C4-2B (cell line): Measurements from ENCODE around the gene NFAT5.

ENCODE experiments used
- CTCF ChIP-seq: fragments of 450-650 bp; conservative IDR thresholded peaks from 2 replicates; pipeline ENCODE4 v1.5.1; 2017; ENCODE audit warnings: mild to moderate bottlenecking
- ZFX ChIP-seq: fragments of 450-650 bp; IDR thresholded peaks from 2 replicates; pipeline ENCODE4 v1.6.1; 2017

DNA sequence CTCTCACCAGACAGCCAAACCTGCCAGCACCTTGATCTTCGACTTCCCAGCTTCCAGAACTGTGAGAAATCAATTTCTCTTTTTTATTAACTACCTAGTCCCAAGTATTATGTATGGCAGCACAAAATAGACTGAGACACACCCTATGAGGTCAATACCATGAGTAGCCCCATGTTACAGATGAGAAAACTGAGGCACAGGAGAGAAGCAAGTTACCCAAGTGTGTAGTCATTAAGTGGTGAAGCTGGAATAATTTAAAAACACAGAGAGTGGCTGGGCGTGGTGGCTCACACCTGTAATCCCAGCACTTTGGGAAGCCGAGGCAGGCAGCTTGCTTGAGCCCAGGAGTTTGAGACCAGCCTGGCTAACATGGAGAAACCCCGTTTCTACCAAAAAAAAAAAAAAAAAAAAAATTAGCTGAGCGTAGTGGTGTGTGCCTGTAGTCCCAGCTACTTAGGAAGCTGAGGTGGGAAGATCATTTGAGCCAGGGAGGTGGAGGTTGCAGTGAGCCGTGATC, 155.7 kb downstream of the NFAT5 start:
- no peak for TF ChIP-seq CTCF
- TF ChIP-seq ZFX: no peak
